HCT116 (cell line): ENCODE data around the gene ITSN1. TPM values are rescaled to one million over a fixed set of nuclear protein-coding genes. Genes with fewer than 3 reads are reported as not detected.

Experiments
- ATAC-seq: fragments of 200-7000 bp; cut with Tn5 transposase; 2 replicates; pipeline ENCODE4 v1.9.1; 2020; ENCODE audit warnings: mild to moderate bottlenecking, moderate library complexity
- BruUV-seq: library from RNA; stranded (reverse); fragments of 400-500 nt; replicated peaks from 2 replicates; lab custom pipeline; 2021; lab: Mats Ljungman, UMichigan
- CTCF ChIA-PET: fragments of 300-600 bp; sonication (Branson Sonifier 250); formaldehyde crosslinking; loops from one replicate; lab custom pipeline; 2021; ENCODE audit warnings: antibody characterized with exemption; lab: Charles Lee
- POLR2A ChIA-PET: fragments of 300-600, 350-600 bp; sonication (Branson Sonifier 250); formaldehyde crosslinking; loops from one replicate; lab custom pipeline; 2021; ENCODE audit warnings: antibody characterized with exemption; lab: Charles Lee
- RAD21 ChIA-PET, 2 experiments: fragments of 300-600 bp; sonication (Branson Sonifier 250); formaldehyde crosslinking; loops; one replicate each; lab custom pipeline; 2023; ENCODE audit warnings: low total read pairs in 2 of 2; ENCODE audit not compliant: uncharacterized antibody in 2 of 2, unreplicated experiment in 2 of 2, low non-redundant PET in 1 of 2; lab: Charles Lee
- DNase-seq: peaks from one replicate; pipeline ENCODE4 v3.0.0-alpha.2; 2010; ENCODE audit warnings: low read depth, low spot score
- H2AFZ ChIP-seq: fragments of 200-600 bp; shearing (Covaris generic), sonication (generic); 2 replicates; pipeline ENCODE4 v1.6.1; 2017; ENCODE audit warnings: low read depth, mixed run types, mixed read lengths, antibody characterized with exemption, low read length; ENCODE audit not compliant: poor library complexity, severe bottlenecking
- H3K27ac ChIP-seq: 2 replicates; pipeline ENCODE4 v1.5.1; 2012; ENCODE audit warnings: low read depth, low read length
- H3K27me3 ChIP-seq: fragments of 200-600 bp; sonication (generic); 2 replicates; pipeline ENCODE4 v1.6.1; 2016; ENCODE audit warnings: mixed run types, low read length, mixed read lengths; ENCODE audit not compliant: insufficient read depth
- H3K36me3 ChIP-seq, 2 experiments: fragments of 200-500 bp in 1 of 2; fragments of 200-600 bp in 1 of 2; sonication (Bioruptor generic) in 1 of 2; sonication (generic) in 1 of 2; 2 replicates each; pipeline versions ENCODE4 v1.5.1 to v1.6.1; 2014 to 2016; ENCODE audit warnings: low read length in 2 of 2, inconsistent platforms in 1 of 2, mixed read lengths in 1 of 2, mixed run types in 1 of 2; ENCODE audit not compliant: insufficient read depth in 2 of 2, control insufficient read depth in 1 of 2
- H3K4me1 ChIP-seq, 2 experiments: fragments of 200-600 bp in 1 of 2; sonication (generic) in 1 of 2; 2 replicates each; pipeline versions ENCODE4 v1.5.1 to v1.6.1; 2012 to 2017; ENCODE audit warnings: low read length in 2 of 2, inconsistent platforms in 1 of 2, mild to moderate bottlenecking in 1 of 2, mixed read lengths in 1 of 2, mixed run types in 1 of 2, moderate library complexity in 1 of 2; ENCODE audit not compliant: insufficient read depth in 2 of 2, control insufficient read depth in 1 of 2
- H3K4me2 ChIP-seq: fragments of 200-600 bp; sonication (generic); 2 replicates; pipeline ENCODE4 v1.6.1; 2017; ENCODE audit warnings: mixed run types, low read length, mixed read lengths
- H3K4me3 ChIP-seq, 2 experiments: fragments of 200-600 bp in 1 of 2; sonication (generic) in 1 of 2; replicated peaks in 1 of 2; 2 replicates each; pipeline ENCODE4 v1.5.1; 2011 to 2016; ENCODE audit warnings: low read length in 2 of 2, control low read depth in 1 of 2, low read depth in 1 of 2, mild to moderate bottlenecking in 1 of 2, mixed read lengths in 1 of 2, mixed run types in 1 of 2
- H3K79me2 ChIP-seq: fragments of 200-600 bp; sonication (generic); 2 replicates; pipeline ENCODE4 v1.6.1; 2017; ENCODE audit warnings: mild to moderate bottlenecking, mixed run types, low read length, moderate library complexity, mixed read lengths; ENCODE audit not compliant: insufficient read depth
- H3K9ac ChIP-seq: fragments of 200-600 bp; sonication (generic); 2 replicates; pipeline ENCODE4 v1.6.1; 2016; ENCODE audit warnings: low read length, mixed read lengths
- H3K9me2 ChIP-seq: fragments of 200-600 bp; sonication (generic), shearing (Covaris generic); 2 replicates; pipeline ENCODE4 v1.6.1; 2017; ENCODE audit warnings: mixed run types, mild to moderate bottlenecking, moderate library complexity; ENCODE audit not compliant: insufficient read depth
- H3K9me3 ChIP-seq, 2 experiments: fragments of 200-500 bp in 1 of 2; fragments of 200-600 bp in 1 of 2; sonication (Bioruptor generic) in 1 of 2; sonication (generic) in 1 of 2; 2 replicates each; pipeline ENCODE4 v1.6.1; 2014 to 2017; ENCODE audit warnings: low read length in 2 of 2, mixed read lengths in 2 of 2, inconsistent platforms in 1 of 2, low read depth in 1 of 2, mild to moderate bottlenecking in 1 of 2, mixed run types in 1 of 2, moderate library complexity in 1 of 2; ENCODE audit not compliant: control insufficient read depth in 1 of 2, insufficient read depth in 1 of 2
- H4K20me1 ChIP-seq: fragments of 200-600 bp; sonication (generic), shearing (Covaris generic); 2 replicates; pipeline ENCODE4 v1.6.1; 2017; ENCODE audit warnings: mixed run types, mild to moderate bottlenecking, moderate library complexity; ENCODE audit not compliant: insufficient read depth
- CBX3 ChIP-seq: IDR thresholded peaks from 2 replicates; pipeline ENCODE4 v1.6.1; 2012; ENCODE audit warnings: low read depth
- ELF1 ChIP-seq: IDR thresholded peaks from 2 replicates; pipeline ENCODE4 v1.6.1; 2012; ENCODE audit warnings: low read depth, borderline replicate concordance
- EZH2phosphoT487 ChIP-seq: fragments of 200-600 bp; IDR thresholded peaks from 2 replicates; pipeline ENCODE4 v1.6.1; 2018; ENCODE audit warnings: antibody characterized with exemption, borderline replicate concordance
- FOSL1 ChIP-seq: IDR thresholded peaks from 2 replicates; pipeline ENCODE4 v1.6.1; 2012; ENCODE audit warnings: low read depth
- POLR2AphosphoS5 ChIP-seq: IDR thresholded peaks from 2 replicates; pipeline ENCODE4 v1.6.1; 2011; ENCODE audit warnings: mild to moderate bottlenecking, low read depth, low read length, moderate library complexity
- RAD21 ChIP-seq: IDR thresholded peaks from 2 replicates; pipeline ENCODE4 v1.6.1; 2012; ENCODE audit warnings: low read depth, mild to moderate bottlenecking
- SP1 ChIP-seq: IDR thresholded peaks from 2 replicates; pipeline ENCODE4 v1.6.1; 2012; ENCODE audit warnings: low read depth
- SRF ChIP-seq: IDR thresholded peaks from 2 replicates; pipeline ENCODE4 v1.6.1; 2012; ENCODE audit warnings: low read depth
- TCF7L2 ChIP-seq: IDR thresholded peaks from 2 replicates; pipeline ENCODE4 v1.7.0; 2011; ENCODE audit warnings: borderline replicate concordance, inconsistent platforms; ENCODE audit not compliant: insufficient read depth, insufficient read length; ENCODE audit errors: extremely low read depth
- YY1 ChIP-seq: IDR thresholded peaks from 2 replicates; pipeline ENCODE4 v1.6.1; 2011; ENCODE audit warnings: low read length, low read depth, moderate library complexity, mild to moderate bottlenecking; ENCODE audit not compliant: insufficient replicate concordance; ENCODE audit errors: extremely low read depth
- ZNF274 ChIP-seq: fragments of 200-500 bp; sonication (Bioruptor generic); IDR thresholded peaks from 2 replicates; pipeline ENCODE4 v1.6.1; 2014; ENCODE audit warnings: mild to moderate bottlenecking, low read depth, low read length, inconsistent platforms
- intact Hi-C: fragments of 100-400 bp; cut with micrococcal nuclease; formaldehyde crosslinking; loops from 2 replicates; pipeline ENCODE4 v1.10.0; 2022
- total RNA-seq: library from RNA; stranded (reverse); gene quantifications from one replicate; pipeline ENCODE4 v1.2.1, GENCODE V29; 2021; ENCODE audit not compliant: unreplicated experiment
- TF ChIP-seq, protein P1 (sequence below): IDR thresholded peaks from 2 replicates; pipeline ENCODE4 v1.6.1; 2011; ENCODE audit warnings: mild to moderate bottlenecking, low read length, moderate library complexity; ENCODE audit not compliant: insufficient replicate concordance; ENCODE audit errors: extremely low read depth
- TF ChIP-seq, protein P2 (sequence below): IDR thresholded peaks from 2 replicates; pipeline ENCODE4 v1.6.1; 2012
- TF ChIP-seq, protein P3 (sequence below), 3 experiments: fragments of 200-600 bp in 1 of 3; sonication (generic) in 1 of 3; IDR thresholded peaks in 2 of 3; conservative IDR thresholded peaks in 1 of 3; 2 replicates each; pipeline ENCODE4 v1.5.1; 2012 to 2017; ENCODE audit warnings: low read depth in 2 of 3, low read length in 2 of 3, antibody characterized with exemption in 1 of 3, borderline replicate concordance in 1 of 3, control low read depth in 1 of 3, mild to moderate bottlenecking in 1 of 3, mixed read lengths in 1 of 3, mixed run types in 1 of 3, moderate library complexity in 1 of 3; ENCODE audit not compliant: insufficient read depth in 1 of 3
- TF ChIP-seq, protein P4 (sequence below): IDR thresholded peaks from 2 replicates; pipeline ENCODE4 v1.6.1; 2012

The ITSN1 gene
- total RNA-seq, 1 experiment from 2014 or later = 25.8 TPM

DNA sequence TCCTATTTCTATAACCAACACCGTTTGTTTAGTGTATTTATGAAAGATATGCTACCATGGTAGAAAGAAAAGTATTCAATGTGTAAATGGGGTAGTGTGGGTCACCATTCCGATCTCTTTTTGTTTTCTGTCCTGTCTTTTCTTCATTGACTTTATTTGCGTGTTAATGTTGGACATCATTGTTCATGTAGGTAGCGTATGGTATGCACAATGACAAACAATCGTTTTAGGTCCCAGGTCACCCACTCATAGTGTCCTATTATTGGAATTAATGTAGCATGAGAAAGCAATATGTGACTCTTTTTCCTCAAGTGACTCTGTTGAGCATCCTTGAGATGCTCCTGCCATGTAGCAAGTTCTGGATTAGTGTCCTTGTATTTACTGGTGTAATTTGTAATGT, 247.9 kb downstream of the ITSN1 start:
- DNase-seq (no peak), ATAC-seq (no peak)
- Histone ChIP-seq H2AFZ (no peak overlapping the region), H3K4me3 (no peak overlapping the region), H3K9me3 (no peaks in the 10 kb centered on the region), H3K4me2 (no peak overlapping the region), H3K27ac (no peak overlapping the region), H4K20me1 (no peaks in the 10 kb centered on the region), H3K27me3 (no peaks in the 10 kb centered on the region; the same call in 1 of the 2 replicates), H3K9me2 (no peaks in the 10 kb centered on the region), H3K4me1 (peaks cover 0 to 7% of the 10 kb centered on the region in 2 experiments; a peak in 3 of 4 replicates), H3K36me3 (no peaks in the 10 kb centered on the region), H3K9ac (no peak overlapping the region), H3K79me2 (no peaks in the 10 kb centered on the region)
- RAD21 ChIA-PET = no interaction called here
- CTCF ChIA-PET = no interaction called here
- TF ChIP-seq, protein P1, sequence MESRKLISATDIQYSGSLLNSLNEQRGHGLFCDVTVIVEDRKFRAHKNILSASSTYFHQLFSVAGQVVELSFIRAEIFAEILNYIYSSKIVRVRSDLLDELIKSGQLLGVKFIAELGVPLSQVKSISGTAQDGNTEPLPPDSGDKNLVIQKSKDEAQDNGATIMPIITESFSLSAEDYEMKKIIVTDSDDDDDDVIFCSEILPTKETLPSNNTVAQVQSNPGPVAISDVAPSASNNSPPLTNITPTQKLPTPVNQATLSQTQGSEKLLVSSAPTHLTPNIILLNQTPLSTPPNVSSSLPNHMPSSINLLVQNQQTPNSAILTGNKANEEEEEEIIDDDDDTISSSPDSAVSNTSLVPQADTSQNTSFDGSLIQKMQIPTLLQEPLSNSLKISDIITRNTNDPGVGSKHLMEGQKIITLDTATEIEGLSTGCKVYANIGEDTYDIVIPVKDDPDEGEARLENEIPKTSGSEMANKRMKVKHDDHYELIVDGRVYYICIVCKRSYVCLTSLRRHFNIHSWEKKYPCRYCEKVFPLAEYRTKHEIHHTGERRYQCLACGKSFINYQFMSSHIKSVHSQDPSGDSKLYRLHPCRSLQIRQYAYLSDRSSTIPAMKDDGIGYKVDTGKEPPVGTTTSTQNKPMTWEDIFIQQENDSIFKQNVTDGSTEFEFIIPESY = no peak
- TF ChIP-seq SRF = no peak
- TF ChIP-seq ELF1 = no peak
- no peak for TF ChIP-seq YY1
- TF ChIP-seq, protein P2, sequence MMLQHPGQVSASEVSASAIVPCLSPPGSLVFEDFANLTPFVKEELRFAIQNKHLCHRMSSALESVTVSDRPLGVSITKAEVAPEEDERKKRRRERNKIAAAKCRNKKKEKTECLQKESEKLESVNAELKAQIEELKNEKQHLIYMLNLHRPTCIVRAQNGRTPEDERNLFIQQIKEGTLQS = no peak
- TF ChIP-seq, protein P3, sequence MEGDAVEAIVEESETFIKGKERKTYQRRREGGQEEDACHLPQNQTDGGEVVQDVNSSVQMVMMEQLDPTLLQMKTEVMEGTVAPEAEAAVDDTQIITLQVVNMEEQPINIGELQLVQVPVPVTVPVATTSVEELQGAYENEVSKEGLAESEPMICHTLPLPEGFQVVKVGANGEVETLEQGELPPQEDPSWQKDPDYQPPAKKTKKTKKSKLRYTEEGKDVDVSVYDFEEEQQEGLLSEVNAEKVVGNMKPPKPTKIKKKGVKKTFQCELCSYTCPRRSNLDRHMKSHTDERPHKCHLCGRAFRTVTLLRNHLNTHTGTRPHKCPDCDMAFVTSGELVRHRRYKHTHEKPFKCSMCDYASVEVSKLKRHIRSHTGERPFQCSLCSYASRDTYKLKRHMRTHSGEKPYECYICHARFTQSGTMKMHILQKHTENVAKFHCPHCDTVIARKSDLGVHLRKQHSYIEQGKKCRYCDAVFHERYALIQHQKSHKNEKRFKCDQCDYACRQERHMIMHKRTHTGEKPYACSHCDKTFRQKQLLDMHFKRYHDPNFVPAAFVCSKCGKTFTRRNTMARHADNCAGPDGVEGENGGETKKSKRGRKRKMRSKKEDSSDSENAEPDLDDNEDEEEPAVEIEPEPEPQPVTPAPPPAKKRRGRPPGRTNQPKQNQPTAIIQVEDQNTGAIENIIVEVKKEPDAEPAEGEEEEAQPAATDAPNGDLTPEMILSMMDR (IDR thresholded peaks at IDR 0.05 in 2 of 3, conservative IDR thresholded peaks at IDR 0.05 in 1 of 3; ENCODE audit: borderline replicate concordance in 1 of 3, insufficient read depth in 1 of 3, low read depth in 2 of 3, low read length in 2 of 3) = no peak
- TF ChIP-seq, protein P4, sequence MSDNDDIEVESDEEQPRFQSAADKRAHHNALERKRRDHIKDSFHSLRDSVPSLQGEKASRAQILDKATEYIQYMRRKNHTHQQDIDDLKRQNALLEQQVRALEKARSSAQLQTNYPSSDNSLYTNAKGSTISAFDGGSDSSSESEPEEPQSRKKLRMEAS = no peak
- no peak for TF ChIP-seq TCF7L2
- TF ChIP-seq FOSL1 = no peak
- TF ChIP-seq POLR2AphosphoS5 = no peak
- no peak for TF ChIP-seq SP1
- no peak for TF ChIP-seq ZNF274
- TF ChIP-seq CBX3 = no peak
- no peak for TF ChIP-seq RAD21
- no peak for TF ChIP-seq EZH2phosphoT487
- intact Hi-C loops = no loop called here
- POLR2A ChIA-PET = no interaction called here
- no TSS peak for BruUV-seq
